HG03175 (cell line): ENCODE measurements around the gene KCNS3.
A peak's percentile ranks its signal among the peaks of the same experiment; 100 is the strongest.
"Not testable (repeated sequence)": the region's sequence is repeated elsewhere in the genome, so short reads cannot be mapped to it uniquely, and the experiment has no call there.

Experiments
- ATAC-seq: cut with Tn5 transposase; IDR thresholded peaks from one replicate; pipeline ENCODE4 v1.9.1; 2021; ENCODE audit warnings: mild to moderate bottlenecking, moderate library complexity; ENCODE audit not compliant: unreplicated experiment

The KCNS3 gene

DNA sequence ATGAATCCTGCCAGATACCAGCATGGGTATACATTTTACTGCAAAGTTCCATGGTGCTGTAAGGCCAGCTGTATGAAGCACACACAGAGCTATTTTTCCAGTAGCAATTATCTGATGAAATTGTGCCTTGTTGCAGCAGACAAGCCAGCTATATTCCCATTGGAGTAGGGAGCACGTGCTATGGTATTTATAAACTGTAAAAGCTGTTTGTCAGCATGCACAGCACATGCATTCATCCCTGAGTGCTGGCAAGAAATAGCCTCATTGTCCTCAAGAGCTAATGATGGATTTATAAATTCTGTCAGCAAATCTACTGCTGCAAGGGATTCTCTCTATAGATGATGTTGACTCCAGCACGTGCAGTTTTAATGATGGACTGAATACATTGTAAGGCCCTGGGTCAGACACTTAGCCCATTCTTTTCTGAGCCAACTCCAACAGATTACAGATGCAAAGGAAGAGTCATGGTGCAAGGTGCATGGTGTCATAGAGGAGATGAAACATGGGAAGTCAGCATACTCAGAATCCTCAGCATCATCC is 61.7 kb downstream of the KCNS3 start:
- ATAC-seq, result no peak

DNA sequence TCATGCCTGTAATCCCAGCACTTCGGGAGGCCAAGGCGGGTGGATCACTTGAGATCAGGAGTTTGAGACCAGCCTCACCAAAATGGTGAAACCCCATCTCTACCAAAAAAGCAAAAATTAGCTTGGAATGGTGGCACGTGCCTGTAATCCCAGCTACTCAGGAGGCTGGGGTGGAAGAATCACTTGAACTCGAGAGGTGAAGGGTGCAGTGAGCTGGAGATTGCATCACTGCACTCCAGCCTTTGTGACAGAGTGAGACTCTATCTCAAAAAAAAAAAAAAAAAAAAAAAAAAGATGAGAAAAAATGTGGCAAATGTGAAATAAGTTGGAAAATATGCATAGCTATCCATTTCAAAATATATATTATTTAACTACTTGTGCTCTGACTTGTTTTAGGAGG is 65.0 kb downstream of the KCNS3 start:
- no peak for ATAC-seq

DNA sequence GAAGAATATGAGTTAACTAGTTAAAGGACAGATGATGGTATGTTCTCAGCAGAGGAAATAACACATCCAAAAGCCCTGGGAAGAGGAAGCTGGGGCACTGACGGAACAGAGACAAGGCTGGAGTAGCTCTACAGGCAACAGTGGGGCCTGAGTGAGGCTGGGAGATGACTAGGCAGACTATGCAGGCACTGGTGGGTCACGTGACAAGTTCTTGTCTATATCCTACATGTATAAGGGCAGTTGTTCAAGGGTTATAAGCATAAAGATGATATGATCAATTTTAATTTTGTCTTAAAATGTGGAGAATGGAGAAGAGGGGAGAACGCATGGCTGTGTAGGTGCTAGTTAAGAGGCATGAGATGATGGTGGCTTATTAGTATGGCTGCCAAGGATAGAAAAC is 68.6 kb downstream of the KCNS3 start:
- ATAC-seq, result no peak

- ATAC-seq, result no peak
Observed at GRCh38 chr2:17950006-17950405, 71.5 kb downstream of the KCNS3 start.

DNA sequence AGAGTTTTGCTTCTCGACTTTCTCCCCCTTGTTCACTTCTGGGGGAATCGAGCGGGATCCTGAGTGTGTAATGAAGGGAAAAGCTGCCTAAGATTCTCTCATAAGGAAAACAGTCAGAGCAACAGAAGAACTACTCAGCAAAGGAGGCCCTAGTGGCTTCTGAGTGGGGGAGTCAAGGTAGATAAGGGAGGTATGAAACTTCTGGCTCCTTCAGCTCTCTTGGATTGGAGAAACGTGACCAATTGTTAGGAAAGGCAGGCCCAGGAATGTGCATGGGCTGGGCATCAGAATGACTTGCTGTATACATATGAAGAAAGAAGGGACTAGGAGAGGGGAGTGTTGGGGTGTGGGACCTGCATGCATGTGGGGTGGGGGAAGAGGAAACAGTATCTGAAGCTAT is 73.1 kb downstream of the KCNS3 start:
- ATAC-seq, result no peak

GRCh38 chr2:17958466-17959092 is 80.1 kb downstream of the KCNS3 start:
- no peak for ATAC-seq

DNA sequence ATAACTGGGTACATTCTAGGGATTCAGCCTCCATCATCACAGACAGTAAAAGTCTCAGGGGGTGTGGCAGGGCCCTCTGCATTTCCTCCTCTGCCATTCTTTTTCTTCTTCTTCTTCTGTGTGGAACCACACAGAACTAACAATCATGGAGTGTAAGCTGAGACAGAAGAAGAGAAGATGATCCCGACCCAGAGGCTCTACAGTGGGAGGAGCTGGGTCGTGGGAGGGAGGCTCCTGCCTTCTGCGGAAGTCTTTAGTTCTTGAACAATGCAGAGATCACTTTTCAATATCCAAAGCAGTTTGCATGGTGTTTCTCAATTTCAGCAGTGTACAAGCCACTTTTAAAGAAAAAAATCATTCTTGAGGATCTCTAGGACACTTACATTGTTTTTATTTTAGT is 80.9 kb downstream of the KCNS3 start:
- no peak for ATAC-seq

DNA sequence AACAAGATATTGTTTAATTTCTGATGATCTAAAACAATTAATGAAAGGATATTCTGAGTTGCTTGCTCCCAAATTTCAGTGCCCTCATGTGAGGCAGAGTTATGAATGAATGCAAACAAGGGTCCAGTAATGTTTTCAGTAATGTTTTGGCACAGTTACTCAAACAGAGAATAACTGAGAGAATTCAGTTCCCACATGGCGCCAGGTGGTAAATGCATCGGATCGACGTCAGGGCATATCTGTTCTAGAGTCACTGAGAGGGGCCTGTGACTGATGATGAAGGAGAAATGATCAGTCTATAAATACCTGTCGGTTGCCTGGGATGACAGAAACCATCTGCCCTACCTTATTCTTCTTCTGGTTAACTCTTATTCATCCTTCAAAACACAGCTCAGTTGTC is 81.4 kb downstream of the KCNS3 start:
- no peak for ATAC-seq

- no peak for ATAC-seq
Observed at GRCh38 chr2:17960925-17961324, 82.5 kb downstream of the KCNS3 start.

GRCh38 chr2:17961789-17962188 is 83.3 kb downstream of the KCNS3 start:
- no peak for ATAC-seq

GRCh38 chr2:17962876-17963275 is 84.4 kb downstream of the KCNS3 start:
- no peak for ATAC-seq

- not testable (repeated sequence) for ATAC-seq
Observed at GRCh38 chr2:17963571-17963970, 85.1 kb downstream of the KCNS3 start.

DNA sequence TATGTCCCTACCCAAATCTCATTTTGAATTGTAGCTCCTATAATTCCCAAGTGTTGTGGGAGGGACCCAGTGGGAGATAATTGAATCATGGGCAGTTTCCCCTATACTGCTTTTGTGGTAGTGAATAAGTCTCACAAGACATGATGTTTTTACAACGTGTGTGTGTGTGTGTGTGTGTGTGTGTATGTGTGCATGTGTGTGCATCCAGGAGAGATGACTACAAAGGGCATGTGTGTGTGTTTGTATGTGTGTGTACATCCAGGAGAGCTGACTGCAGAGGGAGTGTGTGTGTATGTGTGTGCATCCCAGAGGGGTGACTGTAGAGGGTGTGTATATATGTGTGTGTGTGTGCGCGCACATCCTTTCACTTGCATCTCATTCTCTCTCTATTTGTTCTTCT is 86.7 kb downstream of the KCNS3 start:
- ATAC-seq, result no peak

DNA sequence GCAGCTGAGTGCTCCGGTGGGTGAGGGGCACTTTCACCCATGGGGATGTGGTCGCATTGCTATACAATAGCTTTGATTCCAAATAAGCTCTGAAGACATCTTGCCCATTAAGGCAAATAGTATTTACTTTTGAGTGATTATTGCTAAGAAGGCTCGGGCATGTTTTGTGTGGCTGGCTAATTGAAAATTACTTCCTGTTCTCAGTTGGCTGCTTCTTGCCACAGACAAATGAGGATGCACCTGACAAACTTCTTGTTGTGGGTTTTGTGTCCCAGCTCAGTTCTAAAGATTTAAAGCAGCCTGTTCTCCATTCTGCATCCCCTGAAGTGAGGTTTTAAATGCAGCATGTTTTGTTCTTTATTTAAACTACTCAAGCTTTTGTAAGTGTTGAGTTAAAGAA is 88.3 kb downstream of the KCNS3 start:
- ATAC-seq, result peak; percentile 61

DNA sequence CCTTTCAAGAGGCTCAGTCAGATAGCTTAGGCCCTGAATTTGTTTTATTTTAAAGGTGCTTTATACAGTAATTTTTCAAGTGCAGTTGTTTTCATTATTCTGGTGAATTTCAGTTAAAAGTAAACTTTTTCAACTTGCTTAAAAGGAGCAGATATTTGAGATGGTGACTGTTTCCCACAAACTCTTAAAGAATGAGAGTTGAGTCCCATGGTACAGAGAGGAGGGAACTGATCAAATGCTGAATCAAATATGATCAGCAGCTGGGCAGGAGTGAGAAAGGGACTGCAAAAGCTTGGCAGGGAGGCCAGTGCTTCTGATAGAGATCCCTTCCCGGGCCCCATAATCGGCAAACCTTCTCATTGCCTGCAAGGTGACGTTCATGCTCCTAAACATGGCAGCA is 91.2 kb downstream of the KCNS3 start:
- ATAC-seq, result no peak

- no peak for ATAC-seq
Observed at GRCh38 chr2:17971531-17972125, 93.2 kb downstream of the KCNS3 start.

GRCh38 chr2:17972991-17973390 is 94.5 kb downstream of the KCNS3 start:
- ATAC-seq, result no peak

DNA sequence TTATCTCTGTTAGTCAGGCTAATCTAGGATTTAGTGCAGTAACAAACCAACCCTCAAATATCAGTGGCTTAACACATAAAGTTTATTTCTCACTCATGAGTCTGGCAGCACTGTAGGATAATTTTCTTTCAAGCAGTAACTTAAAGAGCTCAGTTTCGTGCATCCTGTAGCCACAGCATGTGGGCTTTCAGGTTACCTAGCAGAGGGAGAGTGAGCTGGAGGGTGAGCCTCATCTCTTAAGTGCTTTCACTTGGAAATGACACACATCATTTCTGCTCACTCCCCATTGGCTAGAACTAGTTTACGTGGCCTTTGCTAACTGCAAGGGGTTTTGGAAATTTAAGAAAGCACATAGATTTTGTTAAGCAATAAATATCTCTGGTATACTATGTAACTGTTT is 96.9 kb downstream of the KCNS3 start:
- no peak for ATAC-seq

GRCh38 chr2:17976871-17977746 is 98.6 kb downstream of the KCNS3 start:
- ATAC-seq, result no peak

DNA sequence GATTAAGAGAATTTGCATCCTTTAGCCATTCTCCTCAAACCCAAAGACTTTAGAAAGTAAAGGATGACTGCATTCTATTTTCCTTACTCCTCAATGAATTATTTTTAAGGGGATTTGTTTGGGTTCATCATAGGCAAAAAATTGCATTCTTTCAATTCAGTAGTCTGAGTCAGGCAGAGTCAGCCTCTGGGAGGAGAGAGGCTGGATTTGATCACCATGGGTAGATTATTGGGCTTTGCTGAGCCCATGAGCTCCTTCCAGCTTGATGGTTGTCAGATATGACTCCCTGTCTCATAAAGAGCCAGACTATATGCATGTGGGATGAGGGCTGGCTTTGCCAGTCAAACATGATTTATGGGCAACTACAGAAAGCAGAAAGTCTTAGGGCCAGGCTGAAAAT is 101.2 kb downstream of the KCNS3 start:
- ATAC-seq, result no peak

DNA sequence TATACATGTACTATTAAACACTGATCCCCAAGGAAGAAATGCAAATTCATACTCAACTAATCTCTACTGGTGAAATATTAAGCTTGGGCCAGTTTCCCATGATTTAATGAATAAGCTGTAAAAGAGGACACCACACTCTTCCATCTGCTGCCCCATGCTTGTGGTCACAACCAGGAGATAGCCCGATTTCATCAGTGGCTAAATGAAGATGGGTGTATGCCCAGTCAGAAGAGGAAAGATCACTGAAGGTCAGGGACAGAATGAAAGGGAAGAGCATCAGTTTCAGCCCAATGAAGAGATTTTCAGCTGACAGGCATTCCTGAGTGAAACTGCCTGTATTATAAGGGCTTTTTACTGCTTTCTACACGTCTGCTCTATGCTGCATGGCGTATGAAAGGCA is 103.5 kb downstream of the KCNS3 start:
- ATAC-seq, result no peak
